T-helper 17 cell (primary cell): ENCODE measurements around the gene LEMD2. TPM values are rescaled to one million over a fixed set of nuclear protein-coding genes. Genes with fewer than 3 reads are reported as not detected.

Experiments used
- ATAC-seq: fragments of 150-1000 bp; cut with Tn5 transposase; 2 replicates; pipeline ENCODE4 v1.10.0; 2021; ENCODE audit warnings: mild to moderate bottlenecking, moderate library complexity
- DNase-seq, 3 donors: peaks; one replicate each; pipeline versions ENCODE4 v3.0.0 to v3.0.0-alpha.2; 2020 to 2021
- H3K9me3 ChIP-seq: one replicate; pipeline ENCODE4 v1.7.0; 2013; ENCODE audit warnings: low read length, mild to moderate bottlenecking; ENCODE audit not compliant: control insufficient read depth, poor library complexity, severe bottlenecking
- H3K27ac Mint-ChIP-seq: one replicate; pipeline ENCODE4 v1.8.0; 2022; ENCODE audit warnings: mild to moderate bottlenecking, moderate library complexity, mixed read lengths
- H3K27me3 Mint-ChIP-seq: one replicate; pipeline ENCODE4 v1.8.0; 2022; ENCODE audit warnings: mixed read lengths
- H3K36me3 Mint-ChIP-seq: one replicate; pipeline ENCODE4 v1.8.0; 2022; ENCODE audit warnings: low read depth, mixed read lengths
- H3K4me1 Mint-ChIP-seq: one replicate; pipeline ENCODE4 v1.8.0; 2022; ENCODE audit warnings: mild to moderate bottlenecking, mixed read lengths
- H3K4me3 Mint-ChIP-seq: one replicate; pipeline ENCODE4 v1.8.0; 2022; ENCODE audit warnings: mild to moderate bottlenecking, moderate library complexity, mixed read lengths
- total RNA-seq, 4 donors: library from RNA in 2 of 4; stranded (reverse) in 2 of 4; gene quantifications; one replicate each; pipeline ENCODE4 v1.2.3 and lab custom pipeline; 2022 to 2026

Gene LEMD2
- total RNA-seq, 2 donors from 2014 or later = 101 to 120 TPM

GRCh38 chr6:33797626-33798342 lies 8.9 kb upstream of the LEMD2 start:
- no peaks in the 10 kb centered on the region for H3K9me3 ChIP-seq
- H3K27ac Mint-ChIP-seq = no peak overlapping the region
- ATAC-seq (no peak), DNase-seq (no peak)
- H3K36me3 Mint-ChIP-seq = peaks cover 6% of the 10 kb centered on the region
- H3K27me3 Mint-ChIP-seq = peaks cover 36% of the 10 kb centered on the region
- H3K4me1 Mint-ChIP-seq = peaks cover 10% of the 10 kb centered on the region
- no peak overlapping the region for H3K4me3 Mint-ChIP-seq

DNA sequence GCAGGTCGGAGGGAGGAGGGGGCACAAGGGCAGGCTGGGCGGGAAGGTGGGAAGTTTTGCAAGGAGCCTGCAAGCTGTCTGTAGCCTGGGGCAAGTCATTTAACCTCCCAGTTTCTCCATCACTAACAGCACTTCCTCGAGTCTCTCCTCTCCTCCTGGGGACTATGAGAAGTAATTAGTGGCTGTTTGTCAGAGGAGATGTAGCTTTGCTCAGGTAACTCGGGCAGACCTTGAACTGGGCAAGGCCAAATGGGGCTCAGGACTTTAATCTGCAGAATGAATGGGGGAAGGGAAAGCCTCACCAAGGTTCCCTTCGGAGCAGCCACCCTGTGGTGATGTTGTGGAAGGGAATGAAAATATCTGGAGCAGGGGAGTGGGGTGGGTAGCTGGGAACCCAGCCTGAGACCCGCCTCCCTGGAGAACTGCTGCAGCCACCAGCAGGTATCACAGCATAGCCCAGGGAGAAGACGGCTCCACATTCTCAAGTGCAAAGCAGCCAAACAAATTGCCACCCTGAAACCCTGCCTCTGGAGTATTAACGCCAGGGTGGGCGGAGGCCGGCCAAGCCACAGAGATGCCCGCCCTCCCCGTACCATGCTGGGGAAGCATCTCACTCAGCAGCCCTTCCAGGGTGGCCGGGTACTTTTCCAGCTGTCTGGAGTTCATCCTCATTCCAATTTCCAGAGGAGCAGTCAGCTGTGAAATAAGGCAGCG lies 6.1 kb upstream of the LEMD2 start:
- ATAC-seq (no peak), DNase-seq (no peak)
- H3K36me3 Mint-ChIP-seq = peaks cover 6% of the 10 kb centered on the region

GRCh38 chr6:33792981-33793380 lies 4.1 kb upstream of the LEMD2 start:
- H3K4me3 Mint-ChIP-seq = no peak overlapping the region
- no peaks in the 10 kb centered on the region for H3K9me3 ChIP-seq
- H3K4me1 Mint-ChIP-seq = peaks cover 14% of the 10 kb centered on the region
- H3K36me3 Mint-ChIP-seq = peaks cover 7% of the 10 kb centered on the region
- ATAC-seq (no peak), DNase-seq (no peak)
- H3K27me3 Mint-ChIP-seq = peaks cover 21% of the 10 kb centered on the region
- H3K27ac Mint-ChIP-seq = no peak overlapping the region

More for the DNA sequence above, 6.1 kb upstream of the LEMD2 start:
- Mint-ChIP-seq H3K27ac (no peak overlapping the region), H3K4me1 (peaks cover 12% of the 10 kb centered on the region), H3K4me3 (no peak overlapping the region), H3K27me3 (peaks cover 36% of the 10 kb centered on the region)
- H3K9me3 ChIP-seq = no peaks in the 10 kb centered on the region

- ATAC-seq = no peak
- Mint-ChIP-seq H3K27ac (no peak overlapping the region), H3K4me1 (peaks cover 20% of the 10 kb centered on the region)
These were observed 2.7 kb upstream of the LEMD2 start for GRCh38 chr6:33791620-33792019.

GRCh38 chr6:33790910-33791309 lies 2.0 kb upstream of the LEMD2 start:
- ATAC-seq = no peak
- peaks cover 7% of the 10 kb centered on the region for H3K27me3 Mint-ChIP-seq
- no peak overlapping the region for H3K4me3 Mint-ChIP-seq
- peaks cover 27% of the 10 kb centered on the region for H3K4me1 Mint-ChIP-seq
- no peaks in the 10 kb centered on the region for H3K9me3 ChIP-seq
- no peak for DNase-seq
- H3K36me3 Mint-ChIP-seq = peaks cover 3% of the 10 kb centered on the region
- H3K27ac Mint-ChIP-seq = no peak overlapping the region

More at GRCh38 chr6:33791620-33792019, 2.7 kb upstream of the LEMD2 start:
- H3K27me3 Mint-ChIP-seq = peaks cover 10% of the 10 kb centered on the region
- no peak for DNase-seq
- no peaks in the 10 kb centered on the region for H3K9me3 ChIP-seq
- no peak overlapping the region for H3K4me3 Mint-ChIP-seq
- H3K36me3 Mint-ChIP-seq = peaks cover 3% of the 10 kb centered on the region

- no peak for ATAC-seq
- Mint-ChIP-seq H3K36me3 (peaks cover 3% of the 10 kb centered on the region), H3K4me1 (peaks cover 31% of the 10 kb centered on the region), H3K27ac (no peak overlapping the region), H3K4me3 (peak overlapping the region; percentile 77), H3K27me3 (peaks cover 7% of the 10 kb centered on the region)
- no peak for DNase-seq
- H3K9me3 ChIP-seq = no peaks in the 10 kb centered on the region
These were observed 1.4 kb upstream of the LEMD2 start for GRCh38 chr6:33790379-33790778.

DNA sequence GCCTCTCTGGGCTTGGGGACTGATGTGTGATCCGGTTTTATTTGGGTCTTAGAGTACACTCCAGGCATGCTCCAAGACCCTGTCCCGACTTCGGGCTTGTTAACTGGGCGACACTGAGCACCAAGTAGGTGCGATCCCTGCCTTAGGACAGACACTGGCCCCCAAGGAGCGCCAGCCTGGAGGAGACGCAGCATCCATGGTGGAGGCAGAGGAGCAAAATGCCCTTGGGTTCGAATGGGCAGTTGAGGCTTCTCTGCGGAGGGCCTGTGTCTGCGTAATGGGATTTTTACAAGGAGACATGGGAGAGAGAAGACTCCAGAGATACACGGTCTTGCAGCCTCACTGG lies 593 bp upstream of the LEMD2 start:
- DNase-seq (no peak), ATAC-seq (no peak)
- peaks cover 7% of the 10 kb centered on the region for H3K27me3 Mint-ChIP-seq
- H3K36me3 Mint-ChIP-seq = peaks cover 3% of the 10 kb centered on the region
- H3K4me3 Mint-ChIP-seq = peak overlapping the region; percentile 74
- peak overlapping the region; percentile 85 for H3K27ac Mint-ChIP-seq
- H3K9me3 ChIP-seq = no peaks in the 10 kb centered on the region
- peaks cover 38% of the 10 kb centered on the region for H3K4me1 Mint-ChIP-seq

DNA sequence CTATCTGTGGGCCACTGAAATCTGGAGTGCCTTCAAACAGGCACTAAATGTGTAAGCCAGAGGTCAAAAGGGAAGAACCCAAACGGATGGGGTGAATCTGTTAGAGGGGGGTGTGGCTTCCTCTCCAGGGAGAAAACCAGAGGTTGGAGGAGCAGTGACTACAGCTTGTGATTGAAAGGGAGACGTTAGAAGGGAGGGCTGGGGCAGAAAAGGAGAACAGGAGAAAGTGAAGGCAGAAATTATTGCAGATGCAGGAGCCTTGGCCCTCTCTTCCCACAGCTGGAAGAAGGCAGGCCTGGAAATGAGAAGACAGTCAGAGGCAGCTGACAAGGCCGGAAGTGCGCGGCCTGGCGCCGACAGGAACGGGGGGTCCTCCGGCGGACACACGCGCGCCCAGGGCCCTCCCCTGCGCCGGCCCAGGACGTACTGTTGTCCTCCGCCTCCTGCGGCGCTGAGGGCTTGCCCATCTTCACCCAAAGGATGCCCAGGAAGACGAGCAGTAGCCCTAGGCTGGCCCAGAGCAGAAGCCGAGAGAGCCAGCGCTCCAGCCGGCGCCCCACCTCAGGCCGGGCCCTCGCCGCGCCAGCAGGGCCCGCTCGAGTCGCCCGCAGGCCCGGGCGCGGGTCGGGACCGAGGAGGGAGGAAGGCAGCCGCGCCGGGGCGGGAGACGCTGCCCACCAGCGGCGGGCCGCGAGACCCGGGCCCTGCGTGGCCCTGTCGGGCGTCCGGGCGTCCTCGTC lies 806 bp downstream of the LEMD2 start:
- no peaks in the 10 kb centered on the region for H3K9me3 ChIP-seq
- H3K4me1 Mint-ChIP-seq = peaks cover 38% of the 10 kb centered on the region
- peak overlapping the region; percentile 99 for H3K4me3 Mint-ChIP-seq
- DNase-seq (peak; percentile 24 to 47 (median 44)), ATAC-seq (peak; percentile 49)
- peak overlapping the region; percentile 98 for H3K27ac Mint-ChIP-seq
- H3K36me3 Mint-ChIP-seq = peaks cover 3% of the 10 kb centered on the region
- H3K27me3 Mint-ChIP-seq = peaks cover under 1% of the 10 kb centered on the region

- ATAC-seq (no peak), DNase-seq (no peak)
- H3K27me3 Mint-ChIP-seq = no peaks in the 10 kb centered on the region
- peak overlapping the region; percentile 99 for H3K4me3 Mint-ChIP-seq
- peaks cover 42% of the 10 kb centered on the region for H3K4me1 Mint-ChIP-seq
- peak overlapping the region; percentile 98 for H3K27ac Mint-ChIP-seq
- H3K36me3 Mint-ChIP-seq = peaks cover 6% of the 10 kb centered on the region
- H3K9me3 ChIP-seq = no peaks in the 10 kb centered on the region
These were observed 1.5 kb downstream of the LEMD2 start for GRCh38 chr6:33787346-33787953.

DNA sequence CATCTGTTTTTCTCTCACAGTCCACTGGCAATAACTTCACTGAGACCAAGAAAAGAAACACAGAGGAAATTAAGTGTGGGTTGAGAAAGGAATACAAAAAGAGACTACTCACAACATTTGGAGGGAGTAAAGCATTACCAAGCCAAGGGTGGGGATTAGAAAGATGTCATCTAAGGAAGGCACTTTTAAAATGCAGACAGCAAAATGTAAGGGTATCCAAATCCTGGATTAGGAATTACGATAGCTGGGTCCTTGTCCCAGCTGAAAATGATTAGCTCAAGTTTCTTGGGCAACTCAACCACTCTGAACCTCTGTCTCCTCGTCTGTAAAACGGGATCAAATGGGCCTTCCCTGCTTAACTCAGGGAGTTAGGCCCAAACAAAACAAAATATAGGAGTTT lies 2.2 kb downstream of the LEMD2 start:
- Mint-ChIP-seq H3K36me3 (peaks cover 11% of the 10 kb centered on the region), H3K27ac (peak overlapping the region; percentile 98), H3K4me3 (peak overlapping the region; percentile 99), H3K27me3 (no peaks in the 10 kb centered on the region), H3K4me1 (peaks cover 47% of the 10 kb centered on the region)
- H3K9me3 ChIP-seq = no peaks in the 10 kb centered on the region
- no peak for ATAC-seq
- DNase-seq = no peak

GRCh38 chr6:33785778-33786177 lies 3.2 kb downstream of the LEMD2 start:
- peak overlapping the region; percentile 98 for H3K27ac Mint-ChIP-seq
- H3K4me3 Mint-ChIP-seq = peak overlapping the region; percentile 64
- DNase-seq (no peak), ATAC-seq (no peak)
- H3K27me3 Mint-ChIP-seq = no peaks in the 10 kb centered on the region
- H3K36me3 Mint-ChIP-seq = peaks cover 11% of the 10 kb centered on the region
- H3K9me3 ChIP-seq = no peaks in the 10 kb centered on the region
- H3K4me1 Mint-ChIP-seq = peaks cover 47% of the 10 kb centered on the region

DNA sequence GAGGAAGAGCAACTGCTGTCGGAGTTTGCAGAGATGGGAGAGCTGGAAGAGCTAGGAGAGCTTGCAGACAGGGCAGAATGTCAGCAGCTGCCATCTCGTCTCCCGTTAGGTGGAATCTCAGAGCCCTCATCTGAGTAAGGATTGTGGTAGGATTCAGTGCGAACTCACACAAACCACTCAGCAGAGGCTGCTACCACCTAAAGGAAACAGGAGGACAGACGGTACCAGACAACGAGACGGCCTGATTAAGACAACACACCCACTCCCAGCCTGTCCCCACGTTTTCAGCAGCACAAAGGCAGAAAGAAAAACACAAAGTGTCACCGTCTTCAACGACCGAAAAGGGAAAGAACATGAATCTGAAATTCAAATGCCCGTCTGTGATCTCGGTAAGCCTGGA lies 4.1 kb downstream of the LEMD2 start:
- H3K9me3 ChIP-seq = no peaks in the 10 kb centered on the region
- Mint-ChIP-seq H3K4me1 (peaks cover 45% of the 10 kb centered on the region), H3K36me3 (peaks cover 11% of the 10 kb centered on the region), H3K27me3 (no peaks in the 10 kb centered on the region), H3K4me3 (peak overlapping the region; percentile 57), H3K27ac (no peak overlapping the region)
- ATAC-seq = no peak
- DNase-seq = no peak
